ENCODE data around the gene SGK1. TPM values are rescaled to one million over a fixed set of nuclear protein-coding genes. Genes with fewer than 3 reads are reported as not detected.

Gene SGK1
- total RNA-seq, 1 experiment from 2014 or later = 23.2 TPM

DNA sequence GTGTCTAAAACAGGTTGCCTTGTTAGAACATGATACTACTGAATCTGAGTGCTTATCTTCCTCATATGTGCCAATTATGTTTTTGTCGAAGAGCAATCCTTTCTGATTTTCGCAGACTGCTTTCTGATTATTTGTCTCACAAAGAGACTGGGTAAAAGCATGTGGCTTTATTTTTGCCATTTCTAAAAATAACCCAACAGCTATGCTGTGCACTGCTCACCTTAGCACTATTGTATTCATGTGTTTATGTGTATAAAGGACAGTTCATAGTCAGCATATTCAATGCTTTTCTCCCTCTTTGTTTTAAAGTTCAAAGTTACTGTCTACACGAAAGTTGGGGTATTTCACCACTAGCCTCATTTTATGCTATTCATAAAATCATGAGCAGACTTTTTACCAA is 127.0 kb downstream of the SGK1 start:
- no peaks in the 10 kb centered on the region for H3K36me3 Mint-ChIP-seq
- ATAC-seq (no peak), DNase-seq (ENCODE audit: low spot score) (no peak)
- H3K4me1 Mint-ChIP-seq = peaks cover 18% of the 10 kb centered on the region
- TF ChIP-seq, protein P1, sequence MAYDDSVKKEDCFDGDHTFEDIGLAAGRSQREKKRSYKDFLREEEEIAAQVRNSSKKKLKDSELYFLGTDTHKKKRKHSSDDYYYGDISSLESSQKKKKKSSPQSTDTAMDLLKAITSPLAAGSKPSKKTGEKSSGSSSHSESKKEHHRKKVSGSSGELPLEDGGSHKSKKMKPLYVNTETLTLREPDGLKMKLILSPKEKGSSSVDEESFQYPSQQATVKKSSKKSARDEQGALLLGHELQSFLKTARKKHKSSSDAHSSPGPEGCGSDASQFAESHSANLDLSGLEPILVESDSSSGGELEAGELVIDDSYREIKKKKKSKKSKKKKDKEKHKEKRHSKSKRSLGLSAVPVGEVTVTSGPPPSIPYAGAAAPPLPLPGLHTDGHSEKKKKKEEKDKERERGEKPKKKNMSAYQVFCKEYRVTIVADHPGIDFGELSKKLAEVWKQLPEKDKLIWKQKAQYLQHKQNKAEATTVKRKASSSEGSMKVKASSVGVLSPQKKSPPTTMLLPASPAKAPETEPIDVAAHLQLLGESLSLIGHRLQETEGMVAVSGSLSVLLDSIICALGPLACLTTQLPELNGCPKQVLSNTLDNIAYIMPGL (CRISPR knock-in tag; IDR thresholded peaks at IDR 0.05) = no peak
- TF ChIP-seq, protein P2, sequence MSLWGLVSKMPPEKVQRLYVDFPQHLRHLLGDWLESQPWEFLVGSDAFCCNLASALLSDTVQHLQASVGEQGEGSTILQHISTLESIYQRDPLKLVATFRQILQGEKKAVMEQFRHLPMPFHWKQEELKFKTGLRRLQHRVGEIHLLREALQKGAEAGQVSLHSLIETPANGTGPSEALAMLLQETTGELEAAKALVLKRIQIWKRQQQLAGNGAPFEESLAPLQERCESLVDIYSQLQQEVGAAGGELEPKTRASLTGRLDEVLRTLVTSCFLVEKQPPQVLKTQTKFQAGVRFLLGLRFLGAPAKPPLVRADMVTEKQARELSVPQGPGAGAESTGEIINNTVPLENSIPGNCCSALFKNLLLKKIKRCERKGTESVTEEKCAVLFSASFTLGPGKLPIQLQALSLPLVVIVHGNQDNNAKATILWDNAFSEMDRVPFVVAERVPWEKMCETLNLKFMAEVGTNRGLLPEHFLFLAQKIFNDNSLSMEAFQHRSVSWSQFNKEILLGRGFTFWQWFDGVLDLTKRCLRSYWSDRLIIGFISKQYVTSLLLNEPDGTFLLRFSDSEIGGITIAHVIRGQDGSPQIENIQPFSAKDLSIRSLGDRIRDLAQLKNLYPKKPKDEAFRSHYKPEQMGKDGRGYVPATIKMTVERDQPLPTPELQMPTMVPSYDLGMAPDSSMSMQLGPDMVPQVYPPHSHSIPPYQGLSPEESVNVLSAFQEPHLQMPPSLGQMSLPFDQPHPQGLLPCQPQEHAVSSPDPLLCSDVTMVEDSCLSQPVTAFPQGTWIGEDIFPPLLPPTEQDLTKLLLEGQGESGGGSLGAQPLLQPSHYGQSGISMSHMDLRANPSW (CRISPR knock-in tag; conservative IDR thresholded peaks at IDR 0.05; ENCODE audit: low read depth) = no peak
- TF ChIP-seq ZNF416 (CRISPR knock-in tag; IDR thresholded peaks at IDR 0.05) = no peak
- TF ChIP-seq, protein P3, sequence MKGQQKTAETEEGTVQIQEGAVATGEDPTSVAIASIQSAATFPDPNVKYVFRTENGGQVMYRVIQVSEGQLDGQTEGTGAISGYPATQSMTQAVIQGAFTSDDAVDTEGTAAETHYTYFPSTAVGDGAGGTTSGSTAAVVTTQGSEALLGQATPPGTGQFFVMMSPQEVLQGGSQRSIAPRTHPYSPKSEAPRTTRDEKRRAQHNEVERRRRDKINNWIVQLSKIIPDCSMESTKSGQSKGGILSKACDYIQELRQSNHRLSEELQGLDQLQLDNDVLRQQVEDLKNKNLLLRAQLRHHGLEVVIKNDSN (CRISPR knock-in tag; IDR thresholded peaks at IDR 0.05) = no peak
- H3K27ac Mint-ChIP-seq = no peak overlapping the region
- ChIA-PET CTCF (interaction anchor here (1.4 kb wide), 1 partner anchor 17 kb away, joined by 4 read pairs; no protein-coding TSS in a partner anchor), POLR2A (no interaction called here)
- H3K9me3 Mint-ChIP-seq = no peaks in the 10 kb centered on the region
- H3K4me3 Mint-ChIP-seq = no peak overlapping the region
- no peaks in the 10 kb centered on the region for H3K27me3 Mint-ChIP-seq (ENCODE audit: low read depth)

DNA sequence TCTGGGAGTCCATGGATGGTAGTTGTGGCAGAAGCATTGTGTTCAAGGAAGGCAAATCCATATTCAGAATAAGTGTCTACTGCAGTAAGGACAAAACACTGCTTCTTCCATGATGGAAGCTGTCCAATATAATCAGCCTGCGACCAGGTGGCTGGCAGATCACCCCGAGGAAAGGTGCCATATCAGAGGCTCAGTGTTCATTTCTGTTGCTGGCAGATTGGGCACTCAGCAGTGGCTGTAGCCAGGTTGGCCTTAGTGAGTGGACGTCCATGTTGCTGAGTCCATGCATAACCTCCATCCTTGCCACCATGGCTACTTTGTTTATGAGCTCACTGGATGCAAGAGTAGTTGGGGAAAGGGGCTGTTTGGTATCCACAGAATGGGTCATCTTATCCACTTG is 130.2 kb downstream of the SGK1 start:
- H3K4me1 Mint-ChIP-seq = peaks cover 21% of the 10 kb centered on the region
- H3K27me3 Mint-ChIP-seq (ENCODE audit: low read depth) = no peaks in the 10 kb centered on the region
- ChIA-PET CTCF (no interaction called here), POLR2A (no interaction called here)
- no peak overlapping the region for H3K27ac Mint-ChIP-seq
- no peak overlapping the region for H3K4me3 Mint-ChIP-seq
- no peaks in the 10 kb centered on the region for H3K9me3 Mint-ChIP-seq
- no peaks in the 10 kb centered on the region for H3K36me3 Mint-ChIP-seq
- ATAC-seq = no peak
- TF ChIP-seq CREB1 (CRISPR knock-in tag; IDR thresholded peaks at IDR 0.05) (no peak), TEAD4 (CRISPR knock-in tag; IDR thresholded peaks at IDR 0.05) (no peak), ZNF416 (CRISPR knock-in tag; IDR thresholded peaks at IDR 0.05) (no peak), TEAD1 (CRISPR knock-in tag; IDR thresholded peaks at IDR 0.05) (no peak), NFE2L1 (CRISPR knock-in tag; IDR thresholded peaks at IDR 0.05) (no peak), NR2C2 (CRISPR knock-in tag; IDR thresholded peaks at IDR 0.05) (no peak), MXD4 (CRISPR knock-in tag; IDR thresholded peaks at IDR 0.05; ENCODE audit: borderline replicate concordance) (no peak), RELA (CRISPR knock-in tag; IDR thresholded peaks at IDR 0.05; ENCODE audit: borderline replicate concordance) (no peak), ZNF423 (CRISPR knock-in tag; IDR thresholded peaks at IDR 0.05) (no peak), CBFB (CRISPR knock-in tag; IDR thresholded peaks at IDR 0.05; ENCODE audit: low read depth) (no peak)
- TF ChIP-seq, protein P4, sequence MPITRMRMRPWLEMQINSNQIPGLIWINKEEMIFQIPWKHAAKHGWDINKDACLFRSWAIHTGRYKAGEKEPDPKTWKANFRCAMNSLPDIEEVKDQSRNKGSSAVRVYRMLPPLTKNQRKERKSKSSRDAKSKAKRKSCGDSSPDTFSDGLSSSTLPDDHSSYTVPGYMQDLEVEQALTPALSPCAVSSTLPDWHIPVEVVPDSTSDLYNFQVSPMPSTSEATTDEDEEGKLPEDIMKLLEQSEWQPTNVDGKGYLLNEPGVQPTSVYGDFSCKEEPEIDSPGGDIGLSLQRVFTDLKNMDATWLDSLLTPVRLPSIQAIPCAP (CRISPR knock-in tag; IDR thresholded peaks at IDR 0.05) = no peak
- TF ChIP-seq, protein P5, sequence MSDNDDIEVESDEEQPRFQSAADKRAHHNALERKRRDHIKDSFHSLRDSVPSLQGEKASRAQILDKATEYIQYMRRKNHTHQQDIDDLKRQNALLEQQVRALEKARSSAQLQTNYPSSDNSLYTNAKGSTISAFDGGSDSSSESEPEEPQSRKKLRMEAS (CRISPR knock-in tag; IDR thresholded peaks at IDR 0.05) = no peak
- TF ChIP-seq, protein P6, sequence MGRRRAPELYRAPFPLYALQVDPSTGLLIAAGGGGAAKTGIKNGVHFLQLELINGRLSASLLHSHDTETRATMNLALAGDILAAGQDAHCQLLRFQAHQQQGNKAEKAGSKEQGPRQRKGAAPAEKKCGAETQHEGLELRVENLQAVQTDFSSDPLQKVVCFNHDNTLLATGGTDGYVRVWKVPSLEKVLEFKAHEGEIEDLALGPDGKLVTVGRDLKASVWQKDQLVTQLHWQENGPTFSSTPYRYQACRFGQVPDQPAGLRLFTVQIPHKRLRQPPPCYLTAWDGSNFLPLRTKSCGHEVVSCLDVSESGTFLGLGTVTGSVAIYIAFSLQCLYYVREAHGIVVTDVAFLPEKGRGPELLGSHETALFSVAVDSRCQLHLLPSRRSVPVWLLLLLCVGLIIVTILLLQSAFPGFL (CRISPR knock-in tag; IDR thresholded peaks at IDR 0.05; ENCODE audit: borderline replicate concordance) = no peak
- TF ChIP-seq, protein P2 (CRISPR knock-in tag; conservative IDR thresholded peaks at IDR 0.05; ENCODE audit: low read depth) = no peak
- TF ChIP-seq, protein P7, sequence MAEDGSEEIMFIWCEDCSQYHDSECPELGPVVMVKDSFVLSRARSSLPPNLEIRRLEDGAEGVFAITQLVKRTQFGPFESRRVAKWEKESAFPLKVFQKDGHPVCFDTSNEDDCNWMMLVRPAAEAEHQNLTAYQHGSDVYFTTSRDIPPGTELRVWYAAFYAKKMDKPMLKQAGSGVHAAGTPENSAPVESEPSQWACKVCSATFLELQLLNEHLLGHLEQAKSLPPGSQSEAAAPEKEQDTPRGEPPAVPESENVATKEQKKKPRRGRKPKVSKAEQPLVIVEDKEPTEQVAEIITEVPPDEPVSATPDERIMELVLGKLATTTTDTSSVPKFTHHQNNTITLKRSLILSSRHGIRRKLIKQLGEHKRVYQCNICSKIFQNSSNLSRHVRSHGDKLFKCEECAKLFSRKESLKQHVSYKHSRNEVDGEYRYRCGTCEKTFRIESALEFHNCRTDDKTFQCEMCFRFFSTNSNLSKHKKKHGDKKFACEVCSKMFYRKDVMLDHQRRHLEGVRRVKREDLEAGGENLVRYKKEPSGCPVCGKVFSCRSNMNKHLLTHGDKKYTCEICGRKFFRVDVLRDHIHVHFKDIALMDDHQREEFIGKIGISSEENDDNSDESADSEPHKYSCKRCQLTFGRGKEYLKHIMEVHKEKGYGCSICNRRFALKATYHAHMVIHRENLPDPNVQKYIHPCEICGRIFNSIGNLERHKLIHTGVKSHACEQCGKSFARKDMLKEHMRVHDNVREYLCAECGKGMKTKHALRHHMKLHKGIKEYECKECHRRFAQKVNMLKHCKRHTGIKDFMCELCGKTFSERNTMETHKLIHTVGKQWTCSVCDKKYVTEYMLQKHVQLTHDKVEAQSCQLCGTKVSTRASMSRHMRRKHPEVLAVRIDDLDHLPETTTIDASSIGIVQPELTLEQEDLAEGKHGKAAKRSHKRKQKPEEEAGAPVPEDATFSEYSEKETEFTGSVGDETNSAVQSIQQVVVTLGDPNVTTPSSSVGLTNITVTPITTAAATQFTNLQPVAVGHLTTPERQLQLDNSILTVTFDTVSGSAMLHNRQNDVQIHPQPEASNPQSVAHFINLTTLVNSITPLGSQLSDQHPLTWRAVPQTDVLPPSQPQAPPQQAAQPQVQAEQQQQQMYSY (CRISPR knock-in tag; IDR thresholded peaks at IDR 0.05) = no peak
- DNase-seq (ENCODE audit: low spot score) = no peak
